Upper lobe of left lung (tissue), 4 donors: ENCODE measurements around the gene PRXL2C.

Source experiments
- CTCF ChIP-seq, 6 experiments: fragments of 450-650 bp in 4 of 6; fragments of 200-600 bp in 2 of 6; sonication (generic) in 2 of 6; IDR thresholded peaks; one replicate each; pipeline ENCODE4 v1.5.1; 2016 to 2019; ENCODE audit warnings: antibody characterized with exemption in 6 of 6
- EP300 ChIP-seq, 4 donors: sonication (generic); formaldehyde crosslinking; IDR thresholded peaks; one replicate each; pipeline ENCODE4 v1.5.1; 2017; ENCODE audit warnings: antibody characterized with exemption in 4 of 4, control low read depth in 2 of 4
- POLR2A ChIP-seq, 4 donors: fragments of 450-650 bp; IDR thresholded peaks; one replicate each; pipeline ENCODE4 v1.5.1; 2016 to 2017; ENCODE audit warnings: antibody characterized with exemption in 4 of 4, mild to moderate bottlenecking in 2 of 4
- POLR2AphosphoS5 ChIP-seq, 2 donors: sonication (generic); formaldehyde crosslinking; IDR thresholded peaks; one replicate each; pipeline ENCODE4 v1.5.1; 2017; ENCODE audit warnings: antibody characterized with exemption in 2 of 2

DNA sequence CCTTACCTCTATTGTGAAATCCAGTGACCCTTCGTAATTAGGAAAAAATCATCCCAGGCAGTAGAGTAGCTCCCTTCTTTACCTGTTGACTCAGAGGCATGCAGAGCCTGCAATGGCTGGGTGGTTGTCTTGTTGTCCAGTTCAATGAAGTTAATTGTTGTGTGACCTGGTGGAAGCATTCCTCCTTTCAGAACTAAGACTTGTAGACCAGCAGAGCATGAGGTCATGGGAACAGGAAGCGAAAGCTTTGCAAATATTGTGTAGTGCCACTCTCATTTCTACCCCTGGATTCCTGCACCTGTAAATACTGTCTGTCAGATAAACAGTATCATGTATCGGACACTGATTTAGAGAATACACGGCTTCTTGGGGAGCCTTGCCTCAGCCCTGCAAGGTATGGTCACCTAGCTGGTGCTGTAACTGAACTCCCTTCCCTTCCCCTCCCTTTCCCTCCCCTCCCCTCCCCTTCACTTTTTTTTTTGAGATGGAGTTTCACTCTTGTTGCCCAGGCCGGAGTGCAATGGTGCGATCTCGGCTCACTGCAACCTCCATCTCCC, 5.7 kb upstream of the PRXL2C start:
- TF ChIP-seq CTCF (IDR thresholded peaks at IDR 0.05), result no peak
- no peak for TF ChIP-seq EP300 (IDR thresholded peaks at IDR 0.05)
- no peak for TF ChIP-seq POLR2AphosphoS5 (IDR thresholded peaks at IDR 0.05)
- no peak for TF ChIP-seq POLR2A (IDR thresholded peaks at IDR 0.05)
